Adrenal gland (tissue), 5 donors: ENCODE measurements around the gene UCN3.

Experiments
- CTCF ChIP-seq, 6 experiments: fragments of 450-650 bp in 4 of 6; fragments of 200-600 bp in 2 of 6; sonication (generic) in 1 of 6; IDR thresholded peaks; 1 replicate in 5 of 6; 2 replicates in 1 of 6; pipeline versions ENCODE4 v1.5.1 to v1.8.0; 2016 to 2021; ENCODE audit warnings: antibody characterized with exemption in 6 of 6, mild to moderate bottlenecking in 2 of 6, moderate library complexity in 1 of 6
- POLR2A ChIP-seq, 2 donors: fragments of 450-650 bp; IDR thresholded peaks; one replicate each; pipeline ENCODE4 v1.6.1; 2017; ENCODE audit warnings: antibody characterized with exemption in 2 of 2, mild to moderate bottlenecking in 2 of 2, moderate library complexity in 1 of 2
- donor health status: DM: no; HTN: no; CAD: no.

- TF ChIP-seq CTCF (IDR thresholded peaks at IDR 0.05) (no peak), POLR2A (IDR thresholded peaks at IDR 0.05) (no peak)
Measured at GRCh38 chr10:5343561-5343960, 21.2 kb upstream of the UCN3 start.
